PC-3 (cell line): ENCODE data around the gene PAX1. TPM values are rescaled to one million over a fixed set of nuclear protein-coding genes. Genes with fewer than 3 reads are reported as not detected.

ENCODE experiments used
- ATAC-seq: fragments of 200-7000 bp; cut with Tn5 transposase; 2 replicates; pipeline ENCODE4 v1.9.1; 2020; ENCODE audit warnings: mild to moderate bottlenecking, moderate library complexity
- BruUV-seq: library from RNA; stranded (reverse); fragments of 400-500 nt; replicated peaks from 2 replicates; lab custom pipeline; 2021; lab: Mats Ljungman, UMichigan
- CTCF ChIA-PET: fragments of 300-600 bp; sonication (Branson Sonifier 250); formaldehyde crosslinking; loops from one replicate; lab custom pipeline; 2022; ENCODE audit warnings: antibody characterized with exemption; lab: Charles Lee
- POLR2A ChIA-PET: fragments of 300-600 bp; sonication (Branson Sonifier 250); formaldehyde crosslinking; loops from one replicate; lab custom pipeline; 2022; ENCODE audit warnings: antibody characterized with exemption; ENCODE audit not compliant: unreplicated experiment; lab: Charles Lee
- DNase-seq: peaks from one replicate; pipeline ENCODE4 v3.0.0-alpha.2; 2015
- H2AFZ ChIP-seq: fragments of 300-600 bp; sonication (generic); 2 replicates; pipeline ENCODE4 v1.6.0; 2016; ENCODE audit warnings: antibody characterized with exemption, low read length
- H3F3A ChIP-seq: fragments of 300-600 bp; sonication (generic); one replicate; pipeline ENCODE4 v1.6.0; 2017; ENCODE audit warnings: antibody characterized with exemption, low read length, control low read depth, mild to moderate bottlenecking; ENCODE audit not compliant: unreplicated experiment
- H3K27ac ChIP-seq: fragments of 300-600 bp; sonication (generic); 2 replicates; pipeline ENCODE4 v1.5.1; 2016; ENCODE audit warnings: mild to moderate bottlenecking, low read length
- H3K27me3 ChIP-seq: fragments of 300-600 bp; sonication (generic); 2 replicates; pipeline ENCODE4 v1.6.1; 2016; ENCODE audit warnings: low read length, mixed read lengths
- H3K36me3 ChIP-seq: fragments of 300-600 bp; sonication (generic); 2 replicates; pipeline ENCODE4 v1.6.1; 2016; ENCODE audit warnings: low read depth, mixed run types, low read length, mixed read lengths
- H3K4me1 ChIP-seq: fragments of 300-600 bp; sonication (generic); 2 replicates; pipeline ENCODE4 v1.5.1; 2016; ENCODE audit warnings: low read length; ENCODE audit not compliant: insufficient read depth
- H3K4me2 ChIP-seq: fragments of 300-600 bp; sonication (generic); 2 replicates; pipeline ENCODE4 v1.6.0; 2016; ENCODE audit warnings: low read length
- H3K4me3 ChIP-seq: fragments of 300-600 bp; sonication (generic); 2 replicates; pipeline ENCODE4 v1.5.1; 2016; ENCODE audit warnings: mild to moderate bottlenecking, low read length, mixed read lengths
- H3K79me2 ChIP-seq: fragments of 300-600 bp; sonication (generic); 2 replicates; pipeline ENCODE4 v1.6.1; 2017; ENCODE audit warnings: low read length, mixed read lengths
- H3K9ac ChIP-seq: fragments of 300-600 bp; sonication (generic); 2 replicates; pipeline ENCODE4 v1.6.0; 2016; ENCODE audit warnings: mild to moderate bottlenecking, low read length
- H3K9me2 ChIP-seq: fragments of 300-600 bp; sonication (generic); replicated peaks from 2 replicates; pipeline ENCODE4 v1.6.1; 2016; ENCODE audit warnings: mixed run types, low read length, mixed read lengths
- H3K9me3 ChIP-seq: fragments of 300-600 bp; sonication (generic); 2 replicates; pipeline ENCODE4 v1.6.1; 2016; ENCODE audit warnings: low read length, mixed read lengths
- H4K20me1 ChIP-seq: fragments of 300-600 bp; sonication (generic); 2 replicates; pipeline ENCODE4 v1.6.1; 2016; ENCODE audit warnings: low read length, mixed read lengths
- CTCF ChIP-seq: fragments of 300-600 bp; sonication (generic); conservative IDR thresholded peaks from 2 replicates; pipeline ENCODE4 v1.5.1; 2017; ENCODE audit warnings: antibody characterized with exemption, low read depth, mild to moderate bottlenecking, low read length
- EZH2 ChIP-seq: fragments of 300-600 bp; sonication (generic); IDR thresholded peaks from one replicate; pipeline ENCODE4 v1.6.1; 2017; ENCODE audit warnings: antibody characterized with exemption, mild to moderate bottlenecking, low read length; ENCODE audit not compliant: unreplicated experiment
- EZH2phosphoT487 ChIP-seq: fragments of 300-600 bp; sonication (generic); IDR thresholded peaks from 2 replicates; pipeline ENCODE4 v1.6.1; 2018; ENCODE audit warnings: mild to moderate bottlenecking, antibody characterized with exemption, low read length, borderline replicate concordance
- intact Hi-C: fragments of 100-400 bp; cut with micrococcal nuclease; formaldehyde crosslinking; loops from 2 replicates; pipeline ENCODE4 v1.9.0; 2023
- total RNA-seq: library from RNA; depleted of rRNA; stranded (reverse); fragments of >200 nt; gene quantifications from 2 replicates; pipeline ENCODE4 v1.2.3, GENCODE V29; 2014

The PAX1 gene
- total RNA-seq, 1 experiment from 2014 or later = not detected

GRCh38 chr20:21707267-21707666 is 1.8 kb downstream of the PAX1 start:
- no peaks in the 10 kb centered on the region for H4K20me1 ChIP-seq
- H3K36me3 ChIP-seq = no peaks in the 10 kb centered on the region
- no peaks in the 10 kb centered on the region for H3K79me2 ChIP-seq
- ATAC-seq (no peak), DNase-seq (no peak)
- H2AFZ ChIP-seq = no peak overlapping the region
- no peaks in the 10 kb centered on the region for H3K9me2 ChIP-seq
- H3K27ac ChIP-seq = no peak overlapping the region
- H3F3A ChIP-seq = no peaks in the 10 kb centered on the region
- 0 out of 2 replicates have a peak, but pooled peaks cover 3% of the 10 kb centered on the region for H3K9me3 ChIP-seq
- H3K4me3 ChIP-seq = no peak overlapping the region
- H3K9ac ChIP-seq = no peak overlapping the region
- H3K4me2 ChIP-seq = no peak overlapping the region
- no TSS peak for BruUV-seq
- H3K27me3 ChIP-seq = peaks cover 76% of the 10 kb centered on the region
- H3K4me1 ChIP-seq = no peaks in the 10 kb centered on the region
- intact Hi-C loops = no loop called here
- CTCF ChIA-PET = no interaction called here
- TF ChIP-seq CTCF (no peak), EZH2phosphoT487 (no peak)
- POLR2A ChIA-PET = no interaction called here

GRCh38 chr20:21707999-21708737 is 2.7 kb downstream of the PAX1 start:
- no peaks in the 10 kb centered on the region for H4K20me1 ChIP-seq
- no peak for TF ChIP-seq EZH2phosphoT487
- no peak for TF ChIP-seq CTCF
- no peak for TF ChIP-seq EZH2
- H2AFZ ChIP-seq = no peak overlapping the region
- H3K4me1 ChIP-seq = no peaks in the 10 kb centered on the region
- ChIA-PET POLR2A (no interaction called here), CTCF (no interaction called here)
- no peaks in the 10 kb centered on the region for H3K36me3 ChIP-seq
- no peak overlapping the region for H3K27ac ChIP-seq
- H3K4me3 ChIP-seq = no peak overlapping the region
- no TSS peak for BruUV-seq
- no peaks in the 10 kb centered on the region for H3K79me2 ChIP-seq
- peaks cover 80% of the 10 kb centered on the region for H3K27me3 ChIP-seq
- DNase-seq (no peak), ATAC-seq (no peak)
- no peak overlapping the region for H3K9ac ChIP-seq
- no peaks in the 10 kb centered on the region for H3K9me2 ChIP-seq
- H3K9me3 ChIP-seq = no peaks in the 10 kb centered on the region
- intact Hi-C loops = no loop called here
- H3K4me2 ChIP-seq = no peak overlapping the region
- H3F3A ChIP-seq = no peaks in the 10 kb centered on the region

GRCh38 chr20:21708738-21709534 is 3.5 kb downstream of the PAX1 start:
- no peaks in the 10 kb centered on the region for H3K9me3 ChIP-seq
- POLR2A ChIA-PET = no interaction called here

More at GRCh38 chr20:21708738-21709534, 3.5 kb downstream of the PAX1 start:
- Histone ChIP-seq H3K4me1 (no peaks in the 10 kb centered on the region), H3K79me2 (no peaks in the 10 kb centered on the region), H2AFZ (no peak overlapping the region), H3K27ac (no peak overlapping the region), H3K9ac (no peak overlapping the region), H4K20me1 (no peaks in the 10 kb centered on the region), H3K4me2 (no peak overlapping the region), H3K4me3 (no peak overlapping the region), H3K36me3 (no peaks in the 10 kb centered on the region), H3K27me3 (peaks cover 84% of the 10 kb centered on the region), H3K9me2 (no peaks in the 10 kb centered on the region), H3F3A (no peaks in the 10 kb centered on the region)
- ATAC-seq (no peak), DNase-seq (no peak)
- TF ChIP-seq EZH2 (no peak), CTCF (no peak), EZH2phosphoT487 (no peak)
- CTCF ChIA-PET = no interaction called here
- intact Hi-C loops = no loop called here
- BruUV-seq = no TSS peak
